Stimulated activated CD8-positive, alpha-beta memory T cell treated with anti-CD3 and anti-CD28 coated beads, Interleukin-4, amount 100 ng/mL, for 48 hours (primary cell): Measurements from ENCODE around the gene GSAP.
"Not testable (repeated sequence)": the region's sequence is repeated elsewhere in the genome, so short reads cannot be mapped to it uniquely, and the experiment has no call there.

Experiments
- DNase-seq: peaks from one replicate; pipeline ENCODE4 v3.0.0-alpha.2; 2020

Gene GSAP

DNA sequence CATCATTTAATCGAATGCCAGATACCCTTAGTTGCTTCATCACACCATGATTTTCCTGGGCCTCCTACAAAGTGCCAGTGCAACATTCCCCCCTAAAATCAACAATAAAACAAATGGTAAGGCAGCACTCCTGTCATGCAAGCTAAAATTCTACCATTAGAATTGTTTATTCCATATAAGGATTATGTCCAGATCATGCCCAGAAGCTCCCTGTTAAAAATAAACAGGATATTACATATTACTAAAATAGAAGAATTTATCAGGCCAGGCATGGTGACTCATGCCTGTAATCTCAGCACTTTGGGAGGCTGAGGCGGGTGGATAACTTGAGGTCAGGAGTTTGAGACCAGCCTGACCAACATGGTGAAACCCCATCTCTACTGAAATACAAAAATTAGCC is 140.5 kb downstream of the GSAP start:
- DNase-seq: not testable (repeated sequence)

DNA sequence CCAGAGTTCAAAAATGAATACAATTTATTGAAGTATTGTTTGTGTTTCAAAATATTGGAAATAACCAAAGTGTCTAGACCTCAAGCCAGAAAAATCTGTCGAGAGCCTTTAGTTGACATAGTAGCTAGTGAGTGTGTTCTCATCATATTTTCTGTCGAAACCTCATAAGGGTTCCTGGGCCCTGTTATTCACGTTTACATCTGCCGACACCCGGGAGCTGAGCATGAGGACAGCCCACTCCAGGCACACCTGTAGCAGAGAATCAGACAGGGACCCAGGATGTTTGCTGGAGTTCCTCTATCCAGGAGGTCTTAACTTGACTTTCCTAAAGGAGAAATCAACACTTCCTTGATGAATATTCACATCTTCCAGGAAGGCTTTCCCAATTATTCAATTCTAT is 144.4 kb downstream of the GSAP start:
- no peak for DNase-seq

GRCh38 chr7:77270094-77270480 is 146.1 kb downstream of the GSAP start:
- DNase-seq: no peak

DNA sequence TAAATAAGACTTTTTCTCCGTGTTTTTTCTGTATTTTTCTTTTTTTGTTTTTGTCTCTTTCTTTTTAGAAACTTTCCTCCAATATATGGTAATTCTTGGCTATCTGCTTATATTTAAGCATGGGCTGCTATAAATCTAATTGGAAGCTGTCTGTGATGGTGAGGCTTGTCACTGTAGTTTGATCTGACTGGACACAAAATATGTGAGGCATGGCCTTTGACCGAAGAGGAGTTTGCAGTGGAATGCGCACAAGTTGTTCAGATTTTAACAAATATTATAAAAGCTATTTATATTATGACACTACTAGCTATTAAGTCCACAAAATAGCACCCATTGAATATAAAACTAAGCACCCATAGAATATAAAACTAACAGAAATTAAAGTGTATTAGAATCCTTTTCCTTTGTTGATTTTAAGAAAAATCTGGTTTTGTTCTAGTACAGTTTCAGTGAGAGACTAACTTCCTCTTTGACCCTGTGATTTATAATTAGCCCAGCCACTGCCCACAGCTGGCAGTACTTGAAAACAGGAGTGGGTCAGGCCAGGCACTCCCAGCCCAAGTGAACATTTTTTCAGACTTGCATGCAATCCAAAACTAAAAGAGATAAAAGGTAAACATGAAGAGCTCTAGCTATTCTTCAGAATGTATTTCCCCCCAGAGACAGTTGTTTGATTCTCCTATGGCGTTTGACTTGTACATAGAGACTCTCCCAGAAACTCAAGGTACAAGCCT is 146.6 kb downstream of the GSAP start:
- DNase-seq: no peak

- no peak for DNase-seq
These were observed 149.8 kb downstream of the GSAP start for GRCh38 chr7:77266291-77266794.

- DNase-seq: no peak
These were observed 150.5 kb downstream of the GSAP start for GRCh38 chr7:77265666-77266065.

DNA sequence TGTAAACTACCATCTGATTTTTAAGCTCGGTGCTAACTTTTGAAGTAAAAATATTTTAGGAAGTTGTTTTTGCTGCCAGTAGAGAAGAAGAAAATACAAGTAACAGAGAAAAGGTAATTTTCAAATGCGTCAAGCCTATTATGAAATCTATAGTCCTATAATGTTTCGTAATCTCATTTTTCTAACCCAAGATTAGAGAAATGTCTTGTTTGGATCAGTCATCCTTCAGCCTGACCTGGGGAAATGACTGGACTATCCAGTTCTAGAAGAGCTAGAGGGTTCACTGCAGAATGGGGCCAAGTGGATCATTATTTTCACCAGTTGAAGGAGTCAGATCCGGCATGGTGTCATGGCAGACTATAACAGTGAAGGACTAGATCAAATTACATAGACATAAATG is 153.8 kb downstream of the GSAP start:
- DNase-seq: no peak
